HepG2 (cell line): ENCODE measurements around the gene CDC42EP5.

Experiments used
- EP300 ChIP-seq, 3 experiments: sonication (generic) in 1 of 3; formaldehyde crosslinking in 1 of 3; IDR thresholded peaks; 2 replicates each; pipeline versions ENCODE4 v1.5.1 to v1.6.1; 2011 to 2020; ENCODE audit warnings: low read depth in 2 of 3, low read length in 2 of 3, borderline replicate concordance in 1 of 3, improper control_type of control experiment in 1 of 3, mild to moderate bottlenecking in 1 of 3, missing genetic modification reagents in 1 of 3, moderate library complexity in 1 of 3
- KLF6 ChIP-seq: IDR thresholded peaks from 2 replicates; pipeline ENCODE4 v1.8.0; 2016; ENCODE audit warnings: missing biosample characterization, missing genetic modification reagents
- MXI1 ChIP-seq: IDR thresholded peaks from 3 replicates; pipeline ENCODE4 v1.6.1; 2012; ENCODE audit warnings: low read depth, low read length, inconsistent platforms, borderline replicate concordance
- SNAI1 ChIP-seq: sonication (generic); formaldehyde crosslinking; IDR thresholded peaks from 2 replicates; pipeline ENCODE4 v1.5.0; 2020; ENCODE audit warnings: mild to moderate bottlenecking, missing genetic modification reagents, borderline replicate concordance
- USF2 ChIP-seq, 2 experiments: sonication (generic) in 1 of 2; formaldehyde crosslinking in 1 of 2; IDR thresholded peaks; 2 replicates each; pipeline versions ENCODE4 v1.5.1 to v1.6.1; 2011 to 2020; ENCODE audit warnings: borderline replicate concordance in 1 of 2, low read depth in 1 of 2, low read length in 1 of 2, mild to moderate bottlenecking in 1 of 2, missing genetic modification reagents in 1 of 2, moderate library complexity in 1 of 2
- ZNF704 ChIP-seq: sonication (generic); formaldehyde crosslinking; IDR thresholded peaks from 2 replicates; pipeline ENCODE4 v1.8.1; 2023; ENCODE audit warnings: mild to moderate bottlenecking, inconsistent platforms, moderate library complexity, missing genetic modification reagents, borderline replicate concordance
- ZNF747 ChIP-seq: sonication (generic); formaldehyde crosslinking; IDR thresholded peaks from 2 replicates; pipeline ENCODE4 v1.8.1; 2023; ENCODE audit warnings: missing genetic modification reagents, mild to moderate bottlenecking, borderline replicate concordance
- TF ChIP-seq, protein P1 (sequence below): sonication (generic); formaldehyde crosslinking; IDR thresholded peaks from 2 replicates; pipeline ENCODE4 v1.8.1; 2023; ENCODE audit warnings: missing genetic modification reagents, inconsistent platforms, borderline replicate concordance
- TF ChIP-seq, protein P2 (sequence below): sonication (generic); formaldehyde crosslinking; IDR thresholded peaks from 2 replicates; pipeline ENCODE4 v1.8.1; 2023; ENCODE audit warnings: mild to moderate bottlenecking, moderate library complexity, missing genetic modification reagents

GRCh38 chr19:54449701-54450069, 23.4 kb downstream of the CDC42EP5 start:
- TF ChIP-seq ZNF704 (CRISPR knock-in tag): no peak
- TF ChIP-seq, protein P1, sequence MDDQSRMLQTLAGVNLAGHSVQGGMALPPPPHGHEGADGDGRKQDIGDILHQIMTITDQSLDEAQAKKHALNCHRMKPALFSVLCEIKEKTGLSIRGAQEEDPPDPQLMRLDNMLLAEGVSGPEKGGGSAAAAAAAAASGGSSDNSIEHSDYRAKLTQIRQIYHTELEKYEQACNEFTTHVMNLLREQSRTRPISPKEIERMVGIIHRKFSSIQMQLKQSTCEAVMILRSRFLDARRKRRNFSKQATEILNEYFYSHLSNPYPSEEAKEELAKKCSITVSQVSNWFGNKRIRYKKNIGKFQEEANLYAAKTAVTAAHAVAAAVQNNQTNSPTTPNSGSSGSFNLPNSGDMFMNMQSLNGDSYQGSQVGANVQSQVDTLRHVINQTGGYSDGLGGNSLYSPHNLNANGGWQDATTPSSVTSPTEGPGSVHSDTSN: no peak
- no peak for TF ChIP-seq USF2 (IDR thresholded peaks at IDR 0.05; ENCODE audit: low read depth, low read length)
- no peak for TF ChIP-seq USF2 (CRISPR knock-in tag; IDR thresholded peaks at IDR 0.05; ENCODE audit: borderline replicate concordance)
- no peak for TF ChIP-seq MXI1
- TF ChIP-seq EP300 (IDR thresholded peaks at IDR 0.05; ENCODE audit: low read depth in 2 of 2, low read length in 2 of 2): no peak
- TF ChIP-seq EP300 (CRISPR knock-in tag; IDR thresholded peaks at IDR 0.05; ENCODE audit: borderline replicate concordance): no peak
- TF ChIP-seq ZNF747 (CRISPR knock-in tag): no peak
- TF ChIP-seq, protein P2, sequence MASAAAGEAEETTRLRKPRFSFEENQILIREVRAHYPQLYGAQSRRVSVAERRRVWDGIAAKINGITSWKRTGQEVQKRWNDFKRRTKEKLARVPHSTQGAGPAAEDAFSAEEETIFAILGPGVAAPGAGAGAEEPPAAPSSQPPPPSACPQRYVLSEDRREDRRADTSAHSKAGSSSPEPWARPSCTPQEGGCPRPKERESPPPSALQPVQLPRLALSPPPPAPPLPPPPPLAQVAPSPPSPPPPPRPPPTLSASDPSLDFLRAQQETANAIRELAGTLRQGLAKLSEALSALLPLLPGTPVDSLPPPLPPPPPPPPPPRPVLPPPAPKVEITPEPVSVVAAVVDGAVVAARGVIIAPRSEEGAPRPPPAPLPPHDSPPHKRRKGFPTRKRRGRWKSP (CRISPR knock-in tag): no peak
- no peak for TF ChIP-seq KLF6
- TF ChIP-seq SNAI1: no peak
